Activated naive CD4-positive, alpha-beta T cell treated with anti-CD3 and anti-CD28 coated beads, Interleukin-2, amount 50 U/mL, for 72 hours (primary cell): Measurements from ENCODE around the gene MKX. TPM values are rescaled to one million over a fixed set of nuclear protein-coding genes. Genes with fewer than 3 reads are reported as not detected.

ENCODE experiments used
- ATAC-seq, 2 donors: fragments of 150-1000 bp; cut with Tn5 transposase; 2 replicates each; pipeline ENCODE4 v1.10.0; 2021; ENCODE audit warnings: mild to moderate bottlenecking in 2 of 2, moderate library complexity in 2 of 2
- DNase-seq, 2 donors: peaks; one replicate each; pipeline ENCODE4 v3.0.0; 2021 to 2022; ENCODE audit warnings: low spot score in 2 of 2
- H3K27ac Mint-ChIP-seq, 2 donors: one replicate each; pipeline ENCODE4 v1.8.0; 2022; ENCODE audit warnings: mild to moderate bottlenecking in 2 of 2, mixed read lengths in 2 of 2
- H3K36me3 Mint-ChIP-seq, 2 donors: one replicate each; pipeline ENCODE4 v1.8.0; 2022; ENCODE audit warnings: mixed read lengths in 2 of 2
- H3K9me3 Mint-ChIP-seq, 2 donors: one replicate each; pipeline ENCODE4 v1.8.0; 2022; ENCODE audit warnings: mixed read lengths in 2 of 2
- total RNA-seq, 2 donors: library from RNA; stranded (reverse); gene quantifications; one replicate each; pipeline ENCODE4 v1.2.3, GENCODE V29; 2022

The MKX gene
- total RNA-seq, 2 donors from 2014 or later, result not detected

DNA sequence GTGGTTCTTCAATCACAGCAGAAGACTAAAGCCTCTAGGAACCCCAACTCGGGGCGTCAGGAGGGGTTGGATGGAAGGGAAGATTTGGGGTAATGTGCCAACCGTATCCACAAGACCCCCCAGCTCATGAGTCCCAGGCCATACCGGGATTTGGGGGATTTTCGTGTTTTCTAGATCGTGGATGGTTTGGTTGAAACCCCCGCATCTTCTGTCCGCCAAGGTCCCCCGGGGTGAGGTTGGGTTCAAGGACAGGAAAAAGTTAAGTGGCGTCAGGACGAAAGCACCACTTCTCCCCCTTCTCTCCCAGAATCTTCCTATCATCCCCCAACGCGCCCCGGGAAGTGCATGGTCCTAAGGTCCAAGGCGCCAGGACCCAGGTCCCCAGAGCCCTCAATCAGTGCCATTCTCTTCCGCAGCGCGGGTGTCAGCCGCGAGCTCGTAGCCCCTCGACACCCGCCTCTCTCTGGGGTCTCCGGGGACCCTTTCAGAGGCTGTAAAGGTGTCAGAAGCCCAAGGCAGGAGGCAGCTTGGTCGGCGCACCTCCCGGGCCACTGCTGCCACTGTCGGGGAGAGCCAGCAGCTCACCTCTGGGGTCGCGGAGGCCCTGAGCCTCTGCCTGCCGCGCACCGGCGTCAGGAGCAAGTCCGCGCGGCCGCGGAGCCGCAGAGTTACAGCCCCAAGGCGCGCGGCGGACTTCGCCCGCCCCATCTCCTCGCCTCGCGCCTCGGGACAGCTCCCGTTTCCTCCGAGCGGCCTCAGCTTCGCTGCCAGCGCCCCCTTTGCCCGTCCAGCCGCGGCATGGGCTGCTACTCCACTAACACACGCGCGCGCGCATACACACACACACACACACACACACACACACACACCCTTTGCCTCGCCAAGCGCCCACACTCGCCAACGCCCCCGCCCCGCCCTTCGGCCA, 1.5 kb downstream of the MKX start:
- ATAC-seq (peak in 1 of 2 donors; percentile 2), DNase-seq (peak in 1 of 2 donors; percentile 24)
- Mint-ChIP-seq H3K36me3 (peaks cover 6 to 8% of the 10 kb centered on the region in 2 donors), H3K9me3 (no peaks in the 10 kb centered on the region), H3K27ac (no peak overlapping the region)

DNA sequence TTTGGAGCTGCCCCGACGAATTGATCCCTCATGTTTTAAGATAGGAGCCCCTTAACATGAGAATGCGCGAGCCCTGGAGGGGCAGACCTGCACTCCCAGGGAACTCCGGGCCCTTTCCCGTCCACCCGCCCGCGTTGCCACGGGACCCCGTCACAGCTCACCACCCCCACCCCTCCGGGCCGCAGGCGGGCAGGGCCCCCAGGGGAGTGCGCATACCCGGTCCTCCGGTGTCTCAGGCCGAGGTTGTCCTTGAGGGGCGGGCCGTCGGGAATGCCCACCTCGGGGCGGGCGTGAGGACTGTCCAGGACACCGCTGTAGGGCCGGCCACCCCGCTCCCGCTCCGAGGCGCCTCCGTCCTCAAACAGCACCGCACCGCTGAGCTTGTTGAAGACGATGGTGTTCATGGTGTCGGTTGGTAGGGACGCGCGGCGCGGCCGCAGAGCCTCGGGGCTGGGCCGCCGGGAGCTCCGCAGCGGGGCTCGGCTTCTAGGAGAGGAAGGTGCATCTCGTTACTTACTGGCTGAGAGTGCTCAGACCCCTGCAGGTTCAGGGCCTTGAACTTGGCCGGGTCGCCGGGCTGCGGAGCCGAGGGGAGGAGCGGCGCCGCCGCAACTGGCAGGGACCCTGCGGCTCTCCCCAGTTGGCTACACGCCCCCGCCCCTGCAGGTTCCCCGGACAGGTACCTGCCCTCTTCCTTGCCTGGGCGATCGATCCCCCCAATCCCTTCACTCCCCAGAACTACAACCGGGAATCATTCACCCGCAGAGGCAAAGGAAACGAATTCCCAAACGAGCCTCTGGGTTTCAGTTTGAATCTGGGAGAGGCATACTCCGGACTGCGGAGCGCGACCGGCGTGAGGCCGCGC, 2.4 kb downstream of the MKX start:
- H3K27ac Mint-ChIP-seq, result no peak overlapping the region
- ATAC-seq (peak; percentile 16 to 23), DNase-seq (peak; percentile 42 to 59)
- peaks cover 6 to 8% of the 10 kb centered on the region in 2 donors for H3K36me3 Mint-ChIP-seq
- H3K9me3 Mint-ChIP-seq, result no peaks in the 10 kb centered on the region

DNA sequence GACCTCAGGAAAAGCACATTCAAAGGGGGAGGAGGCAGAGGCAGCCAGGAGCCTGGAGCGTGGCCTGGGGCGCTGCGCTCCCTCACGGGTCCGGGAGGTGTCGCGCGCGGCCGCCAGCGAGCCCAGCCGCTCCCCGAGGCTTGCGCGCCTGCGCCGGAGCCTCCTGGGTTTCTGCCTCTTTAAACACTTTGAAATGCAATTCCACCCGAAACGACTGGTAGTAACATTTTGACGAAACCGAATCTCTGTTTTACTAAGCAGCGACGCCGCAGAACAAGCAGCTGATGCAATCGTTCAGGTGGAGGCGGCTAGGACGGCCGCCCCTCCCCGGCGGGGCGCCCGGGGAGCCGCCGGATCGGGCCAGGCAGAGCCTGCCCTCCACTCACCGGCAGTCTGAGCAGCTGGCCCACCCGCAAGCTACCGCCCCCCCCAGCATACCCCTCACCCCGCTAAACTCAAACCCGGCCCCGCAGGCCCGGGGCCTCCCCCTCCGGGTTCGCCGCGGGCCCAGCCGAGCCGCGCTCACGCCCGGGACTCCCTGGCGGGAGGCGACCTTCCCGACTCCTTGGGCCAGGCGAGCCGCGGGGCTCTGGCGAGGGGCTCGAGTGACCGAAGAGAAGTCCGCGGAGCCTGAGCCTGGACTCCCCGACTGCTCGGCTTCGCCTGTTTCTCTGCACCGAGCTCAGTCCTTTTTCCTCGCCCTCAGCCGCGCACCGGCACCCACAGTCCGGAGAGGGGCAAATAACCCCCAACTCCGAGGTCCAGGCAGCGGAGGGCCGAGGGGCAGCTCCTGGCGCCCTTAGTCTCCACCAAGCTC, 3.2 kb downstream of the MKX start:
- no peak overlapping the region for H3K27ac Mint-ChIP-seq
- H3K36me3 Mint-ChIP-seq, result peaks cover 6 to 8% of the 10 kb centered on the region in 2 donors

DNA sequence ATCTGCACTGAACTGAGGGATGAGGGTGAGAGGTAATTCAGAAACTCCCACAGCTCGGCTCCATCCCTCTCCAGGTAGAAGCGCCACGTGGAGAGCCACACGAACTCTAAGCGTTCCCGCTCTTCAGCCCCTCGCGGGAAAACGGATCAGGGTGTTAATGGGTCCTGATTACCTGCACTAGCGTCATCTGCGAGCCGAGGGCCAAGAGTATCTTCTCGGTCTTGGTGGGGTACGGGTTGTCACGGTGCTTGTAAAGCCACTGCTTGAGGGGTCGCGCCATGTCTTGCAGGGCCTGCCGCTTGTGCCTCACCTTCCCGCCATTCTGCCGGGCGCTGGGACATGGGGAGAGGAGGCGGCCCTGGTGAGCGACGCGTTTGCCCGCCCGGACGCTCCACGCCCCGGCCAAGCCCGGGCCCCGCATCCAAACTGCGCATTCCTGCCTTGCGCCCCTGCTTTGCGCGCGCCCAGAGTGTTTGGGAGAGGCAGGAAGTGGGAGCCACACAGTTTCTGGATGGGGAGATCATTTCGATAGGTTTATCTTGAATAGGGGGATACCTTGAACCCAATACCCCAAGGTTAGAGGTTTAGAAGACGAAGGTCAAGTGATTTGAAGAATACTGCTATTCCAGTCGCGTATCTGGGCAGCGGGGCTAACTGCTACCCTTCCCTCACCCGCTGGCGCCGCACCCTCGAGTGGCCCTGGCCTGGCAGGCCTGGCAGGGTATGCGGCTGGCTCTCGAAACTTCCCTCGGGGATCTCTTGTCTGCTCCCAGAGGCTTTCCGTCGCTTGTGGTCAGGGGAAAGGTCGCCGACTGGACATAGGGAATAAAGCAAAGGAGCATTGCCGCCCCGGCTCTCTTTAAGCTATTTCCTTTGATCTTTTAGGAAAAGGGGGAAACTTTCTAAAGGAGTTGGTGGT, 4.2 kb downstream of the MKX start:
- no peak for ATAC-seq
- DNase-seq, result peak in 1 of 2 donors; percentile 10
- Mint-ChIP-seq H3K27ac (no peak overlapping the region), H3K36me3 (peaks cover 6 to 8% of the 10 kb centered on the region in 2 donors), H3K9me3 (no peaks in the 10 kb centered on the region)

More for the DNA sequence above, 3.2 kb downstream of the MKX start:
- peak; percentile 83 to 84 for DNase-seq
- no peaks in the 10 kb centered on the region for H3K9me3 Mint-ChIP-seq
- peak; percentile 85 to 88 for ATAC-seq

DNA sequence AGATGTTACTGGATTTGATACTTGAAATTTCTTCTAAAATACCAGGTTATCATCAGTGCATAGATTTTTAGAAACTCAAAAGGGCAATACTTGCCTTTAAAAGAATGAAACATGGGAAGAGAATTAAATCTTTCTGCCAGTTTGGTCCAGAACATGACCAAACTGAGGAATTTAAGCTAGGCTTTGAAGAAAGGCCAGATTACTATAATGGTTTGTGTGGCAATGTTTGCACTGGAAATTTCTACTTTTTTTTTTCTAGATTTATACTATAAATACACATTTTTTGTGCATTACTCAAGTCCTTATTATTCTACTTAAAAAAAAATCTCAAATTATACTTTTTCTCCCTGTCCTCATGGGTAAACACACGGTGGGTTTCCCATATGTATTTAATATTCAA, 9.2 kb downstream of the MKX start:
- H3K27ac Mint-ChIP-seq, result no peak overlapping the region
- H3K9me3 Mint-ChIP-seq, result no peaks in the 10 kb centered on the region
- ATAC-seq (no peak), DNase-seq (no peak)
- no peaks in the 10 kb centered on the region for H3K36me3 Mint-ChIP-seq

DNA sequence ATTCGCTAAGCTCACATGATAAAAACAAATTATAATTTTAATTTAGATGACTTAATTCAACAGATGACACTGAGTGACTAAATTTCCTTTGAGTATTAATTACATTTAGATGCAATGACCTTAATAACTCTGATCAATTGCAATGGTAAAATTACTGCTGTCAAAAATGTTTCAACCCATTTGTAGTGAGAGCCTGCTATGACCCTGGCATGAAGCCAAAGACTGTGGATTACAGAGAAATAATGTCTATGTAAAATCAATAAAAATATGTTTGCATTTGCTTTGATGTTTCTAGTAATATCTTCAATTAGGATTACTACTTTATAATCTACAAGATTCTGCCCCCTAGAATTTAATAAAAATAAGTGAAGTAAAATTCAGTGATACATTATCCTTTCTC, 15.6 kb downstream of the MKX start:
- ATAC-seq, result no peak
- H3K27ac Mint-ChIP-seq, result no peak overlapping the region
- H3K36me3 Mint-ChIP-seq, result no peaks in the 10 kb centered on the region
- DNase-seq, result no peak
- no peaks in the 10 kb centered on the region for H3K9me3 Mint-ChIP-seq

DNA sequence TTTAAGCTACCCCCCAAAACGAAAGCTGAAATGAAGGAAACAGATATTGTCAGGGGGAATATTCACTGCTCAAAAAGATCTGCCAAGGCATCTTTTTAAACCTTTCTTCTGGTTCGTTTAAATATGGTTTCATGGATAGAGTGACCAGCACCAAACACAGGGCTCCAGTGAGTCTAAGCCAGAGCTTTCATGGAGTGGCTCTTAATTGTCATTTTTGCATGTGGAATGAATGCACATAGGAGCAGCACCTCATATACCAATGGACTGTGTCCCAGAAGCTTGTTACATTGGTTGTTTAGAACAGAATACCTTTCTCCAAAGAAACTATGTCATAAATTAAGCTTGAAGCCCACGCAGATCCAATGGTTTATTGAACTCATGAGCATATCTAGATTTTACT, 17.3 kb downstream of the MKX start:
- Mint-ChIP-seq H3K27ac (no peak overlapping the region), H3K36me3 (no peaks in the 10 kb centered on the region), H3K9me3 (no peaks in the 10 kb centered on the region)
- ATAC-seq (no peak), DNase-seq (no peak)

DNA sequence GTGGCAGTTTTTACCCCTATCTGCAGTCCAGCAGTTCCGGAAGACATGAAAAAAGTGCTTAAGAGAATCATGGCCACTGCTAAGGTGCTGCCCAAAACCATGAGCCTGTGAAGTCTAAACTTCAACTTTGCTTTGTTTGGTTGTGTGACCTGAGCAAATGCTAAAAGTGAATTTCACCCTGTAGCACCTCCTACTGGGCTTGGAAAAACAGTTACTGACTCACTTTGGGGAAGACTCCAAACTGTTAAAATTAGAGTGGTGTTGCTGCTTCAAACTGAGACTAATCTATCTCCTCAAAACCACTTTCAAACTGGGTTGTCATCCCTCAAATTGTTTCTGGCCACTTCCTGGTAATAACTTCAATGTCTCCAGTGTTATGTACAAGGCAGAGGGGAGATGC, 21.3 kb downstream of the MKX start:
- no peaks in the 10 kb centered on the region for H3K9me3 Mint-ChIP-seq
- H3K27ac Mint-ChIP-seq, result no peak overlapping the region
- H3K36me3 Mint-ChIP-seq, result no peaks in the 10 kb centered on the region
- DNase-seq, result no peak
- ATAC-seq, result no peak

DNA sequence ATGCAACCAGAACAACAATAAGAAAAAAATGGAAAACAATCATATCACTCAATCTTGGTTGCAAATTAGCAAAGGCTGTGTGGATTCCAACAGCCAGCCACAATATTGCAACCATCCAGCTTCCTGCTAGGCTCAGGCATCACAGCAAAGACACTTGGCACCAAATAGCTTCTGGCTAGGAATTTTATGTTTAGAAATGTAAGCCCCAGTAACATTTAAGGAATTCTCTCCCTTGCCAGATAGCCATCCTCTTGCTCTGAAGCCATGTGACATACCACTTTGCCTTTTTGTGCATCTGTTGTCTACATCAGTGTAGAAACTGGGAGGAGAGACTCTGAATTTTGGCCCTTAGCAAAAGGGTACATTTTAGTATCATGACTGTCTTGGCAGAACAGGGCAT, 22.2 kb downstream of the MKX start:
- H3K36me3 Mint-ChIP-seq, result no peaks in the 10 kb centered on the region
- no peak overlapping the region for H3K27ac Mint-ChIP-seq
- ATAC-seq (no peak), DNase-seq (no peak)
- no peaks in the 10 kb centered on the region for H3K9me3 Mint-ChIP-seq

DNA sequence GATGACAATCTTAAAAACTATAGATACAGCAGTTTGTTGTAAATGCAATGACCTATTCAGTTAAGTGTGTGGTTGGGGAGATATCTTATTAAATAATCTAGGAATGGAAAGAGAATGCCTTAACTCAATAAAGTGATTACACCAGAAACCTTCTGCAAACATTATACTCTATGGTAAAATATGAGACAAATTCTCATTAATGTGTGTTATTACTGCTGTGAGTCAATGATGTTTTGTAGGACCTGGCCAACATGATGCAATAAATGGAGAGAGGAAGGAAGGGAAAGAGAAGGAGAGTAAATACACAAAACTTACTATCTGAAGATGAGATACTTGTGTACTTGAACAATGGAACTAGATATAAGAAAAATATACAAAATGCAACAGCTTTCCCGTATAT, 25.1 kb downstream of the MKX start:
- DNase-seq (no peak), ATAC-seq (no peak)
- H3K9me3 Mint-ChIP-seq, result no peaks in the 10 kb centered on the region
- no peak overlapping the region for H3K27ac Mint-ChIP-seq
- H3K36me3 Mint-ChIP-seq, result no peaks in the 10 kb centered on the region

DNA sequence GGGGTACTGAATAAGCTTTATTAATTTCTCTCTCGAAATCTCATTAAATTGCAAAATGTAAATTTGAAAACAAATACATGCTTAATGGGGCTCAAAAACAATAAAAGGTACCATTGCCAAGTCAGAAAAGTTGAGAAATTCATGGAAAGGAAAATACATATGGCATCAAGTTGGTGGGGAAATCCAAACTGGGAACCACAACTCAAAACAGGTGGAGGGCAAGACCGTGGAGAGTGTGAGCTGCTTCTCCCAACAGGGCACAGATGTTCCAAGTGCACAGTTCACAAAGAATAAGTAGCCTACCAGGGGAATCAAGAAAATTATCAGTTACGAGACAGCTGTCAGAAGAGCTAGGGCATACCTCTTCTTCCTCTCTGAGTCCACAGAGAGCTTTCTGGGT, 26.6 kb downstream of the MKX start:
- no peak for DNase-seq
- no peak for ATAC-seq
- no peak overlapping the region for H3K27ac Mint-ChIP-seq
- H3K36me3 Mint-ChIP-seq, result no peaks in the 10 kb centered on the region
- H3K9me3 Mint-ChIP-seq, result no peaks in the 10 kb centered on the region

DNA sequence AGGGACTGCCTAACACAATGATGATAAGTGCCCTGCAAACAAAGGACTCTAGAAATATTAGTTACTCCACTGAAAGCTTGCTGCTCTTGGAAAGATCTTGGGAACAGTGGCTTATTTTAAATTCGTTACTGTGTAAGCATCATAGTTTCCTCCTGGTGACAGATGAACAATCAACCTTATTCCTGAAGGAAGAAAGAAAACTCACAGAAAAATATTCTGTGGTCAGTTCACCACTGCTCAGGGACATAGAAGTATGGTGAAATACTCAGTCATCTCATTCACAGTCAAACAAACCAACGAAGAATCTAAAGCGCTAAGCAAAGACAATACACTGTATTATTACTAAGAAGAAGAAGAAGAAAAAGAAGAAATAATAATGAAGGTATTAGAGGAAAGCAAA, 27.8 kb downstream of the MKX start:
- Mint-ChIP-seq H3K9me3 (no peaks in the 10 kb centered on the region), H3K27ac (no peak overlapping the region), H3K36me3 (no peaks in the 10 kb centered on the region)
- DNase-seq (no peak), ATAC-seq (no peak)

DNA sequence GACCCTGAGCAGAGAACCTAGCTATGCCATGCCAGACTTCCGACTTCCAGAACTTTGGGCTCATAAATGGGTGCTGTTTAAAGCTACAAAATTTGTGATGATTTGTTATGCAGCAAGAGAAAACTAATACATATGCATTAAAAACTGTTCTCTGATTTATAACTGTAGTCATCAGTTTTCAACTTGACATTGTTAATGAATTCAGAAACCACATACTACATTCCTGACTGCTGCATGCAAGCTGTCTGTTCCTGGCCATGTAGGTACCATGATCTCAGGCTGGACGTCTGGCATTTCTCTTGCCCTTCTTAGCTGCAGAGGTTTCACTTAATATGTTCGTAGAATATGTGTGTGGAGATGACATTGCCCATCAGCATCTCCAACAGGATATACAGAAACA, 28.4 kb downstream of the MKX start:
- no peak for DNase-seq
- H3K9me3 Mint-ChIP-seq, result no peaks in the 10 kb centered on the region
- ATAC-seq, result no peak
- H3K36me3 Mint-ChIP-seq, result no peaks in the 10 kb centered on the region
- no peak overlapping the region for H3K27ac Mint-ChIP-seq

DNA sequence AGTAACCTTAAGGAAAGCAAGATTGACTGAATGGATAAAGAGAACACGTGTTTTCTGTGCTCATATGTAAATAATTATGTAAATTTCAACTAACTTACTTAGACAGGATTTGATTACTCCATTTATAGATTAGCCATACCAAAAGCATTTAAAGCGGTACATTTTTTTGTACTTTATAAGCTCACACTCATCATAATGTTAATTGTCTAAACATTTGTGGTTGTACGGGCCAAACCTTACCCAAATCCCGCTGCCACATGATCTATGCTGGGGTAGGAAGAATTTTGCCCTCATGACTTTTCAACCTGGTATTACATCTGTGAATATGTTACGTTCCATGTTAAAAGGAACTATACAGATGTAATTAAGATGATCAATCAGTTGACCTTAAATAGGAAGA, 29.1 kb downstream of the MKX start:
- DNase-seq (no peak), ATAC-seq (no peak)
- H3K36me3 Mint-ChIP-seq, result no peaks in the 10 kb centered on the region

DNA sequence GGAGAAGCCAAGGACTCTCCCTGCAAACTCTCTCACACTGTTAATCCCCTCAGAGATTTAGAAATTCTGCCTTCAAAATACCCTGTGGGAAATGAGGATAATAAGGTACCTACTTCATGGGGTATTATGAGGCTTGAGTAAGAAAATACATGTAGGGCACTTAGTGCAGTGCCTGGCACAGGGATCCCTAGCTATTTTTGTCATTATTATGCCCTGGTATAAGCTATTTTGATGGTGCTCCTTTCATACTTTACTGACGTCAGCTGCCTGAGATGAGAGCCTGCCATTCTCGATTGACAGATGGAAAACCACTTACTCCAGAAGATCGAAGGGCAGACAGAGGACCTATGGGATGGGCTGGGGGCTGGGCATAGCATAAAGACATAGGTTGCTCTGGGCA, 30.1 kb downstream of the MKX start:
- no peak for ATAC-seq
- no peak overlapping the region for H3K27ac Mint-ChIP-seq

More for the DNA sequence above, 29.1 kb downstream of the MKX start:
- no peaks in the 10 kb centered on the region for H3K9me3 Mint-ChIP-seq
- no peak overlapping the region for H3K27ac Mint-ChIP-seq

DNA sequence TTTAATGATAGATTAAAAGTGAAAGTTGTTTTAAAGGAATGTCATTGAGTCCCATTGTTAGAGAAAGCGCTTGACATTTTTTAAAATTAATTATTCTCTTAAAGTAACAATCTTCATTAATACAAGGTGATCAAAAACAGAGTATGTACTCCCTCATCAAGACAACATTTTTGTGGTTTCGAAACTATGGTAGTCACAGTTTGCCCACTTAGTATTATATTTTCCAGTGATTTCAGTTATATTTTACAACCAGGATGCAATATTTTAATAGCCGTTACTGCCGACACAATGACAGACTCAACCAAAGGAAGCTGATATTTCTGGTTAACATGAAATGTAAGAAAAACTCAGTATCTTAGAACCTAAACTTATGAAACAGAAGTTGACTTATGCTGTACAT, 31.3 kb downstream of the MKX start:
- no peaks in the 10 kb centered on the region for H3K9me3 Mint-ChIP-seq
- no peak overlapping the region for H3K27ac Mint-ChIP-seq
- DNase-seq, result no peak
- H3K36me3 Mint-ChIP-seq, result no peaks in the 10 kb centered on the region
- no peak for ATAC-seq

More for the DNA sequence above, 30.1 kb downstream of the MKX start:
- Mint-ChIP-seq H3K36me3 (no peaks in the 10 kb centered on the region), H3K9me3 (no peaks in the 10 kb centered on the region)
- DNase-seq, result no peak
